ENCODE results near the gene CSF1R. TPM values are rescaled to one million over a fixed set of nuclear protein-coding genes. Genes with fewer than 3 reads are reported as not detected.
A peak's percentile ranks its signal among the peaks of the same experiment; 100 is the strongest.

Gene CSF1R
- total and polyA plus RNA-seq, 12 donors, result 4.8 to 83.9 (median 10.6) TPM

- peaks cover 0 to 41% (median 0%) of the 10 kb centered on the region in 9 donors for H3K36me3 ChIP-seq
- H3K9me3 ChIP-seq, result no peaks in the 10 kb centered on the region
- ATAC-seq (peak in 7 of 8 donors; percentile 16 to 45 (median 34)), DNase-seq (no peak)
- intact Hi-C loops (cut with DNase I), result no loop called here
- TF ChIP-seq CTCF (IDR thresholded peaks at IDR 0.05), result no peak
- H3K4me3 ChIP-seq, result no peak overlapping the region
- peak overlapping the region in 8 of 10 donors; percentile 26 to 71 (median 45) for H3K27ac ChIP-seq
- H3K27me3 ChIP-seq, result no peaks in the 10 kb centered on the region
- WGBS, 2 donors, result 67 to 76% methylated on average over 18 of the region's 18 CpGs
- peaks cover 0 to 37% (median 23%) of the 10 kb centered on the region in 9 donors for H3K4me1 ChIP-seq
These were observed 26.8 kb upstream of the CSF1R start for GRCh38 chr5:150113047-150113744.

- DNase-seq (peak in 1 of 2 donors; percentile 57), ATAC-seq (peak; percentile 27 to 67 (median 54))
- H3K27ac ChIP-seq, result peak overlapping the region in 8 of 10 donors; percentile 26 to 71 (median 45)
- WGBS, 2 donors, result 57 to 63% methylated on average over 6 of the region's 6 CpGs
- H3K4me3 ChIP-seq, result no peak overlapping the region
- H3K4me1 ChIP-seq, result peaks cover 0 to 40% (median 23%) of the 10 kb centered on the region in 9 donors
- intact Hi-C loops (cut with DNase I), result no loop called here
- no peaks in the 10 kb centered on the region for H3K27me3 ChIP-seq
- no peaks in the 10 kb centered on the region for H3K9me3 ChIP-seq
- peaks cover 0 to 35% (median 0%) of the 10 kb centered on the region in 9 donors for H3K36me3 ChIP-seq
- TF ChIP-seq CTCF (IDR thresholded peaks at IDR 0.05), result no peak
These were observed 26.1 kb upstream of the CSF1R start for GRCh38 chr5:150112201-150113046.

- TF ChIP-seq CTCF (IDR thresholded peaks at IDR 0.05), result no peak
- Histone ChIP-seq H3K9me3 (no peaks in the 10 kb centered on the region), H3K4me1 (peaks cover 0 to 46% (median 23%) of the 10 kb centered on the region in 9 donors), H3K27ac (no peak overlapping the region), H3K27me3 (no peaks in the 10 kb centered on the region), H3K4me3 (no peak overlapping the region), H3K36me3 (peaks cover 0 to 26% (median 0%) of the 10 kb centered on the region in 9 donors)
- DNase-seq, result no peak
- WGBS, 2 donors, result 79 to 81% methylated on average over 8 of the region's 8 CpGs
- no peak for ATAC-seq
- intact Hi-C loops (cut with DNase I), result no loop called here
These were observed 24.8 kb upstream of the CSF1R start for GRCh38 chr5:150111122-150111521.

- WGBS, 2 donors, result 75 to 96% methylated on average over 4 of the region's 4 CpGs
- Histone ChIP-seq H3K4me1 (peaks cover 0 to 52% (median 19%) of the 10 kb centered on the region in 9 donors), H3K27me3 (no peaks in the 10 kb centered on the region), H3K36me3 (peaks cover 0 to 14% (median 0%) of the 10 kb centered on the region in 9 donors), H3K4me3 (no peak overlapping the region), H3K9me3 (no peaks in the 10 kb centered on the region), H3K27ac (no peak overlapping the region)
- TF ChIP-seq CTCF (IDR thresholded peaks at IDR 0.05), result no peak
- intact Hi-C loops (cut with DNase I), result no loop called here
- DNase-seq (no peak), ATAC-seq (no peak)
These were observed 23.6 kb upstream of the CSF1R start for GRCh38 chr5:150109921-150110320.
